GM21360 (cell line): ENCODE data around the gene HAX1.
A peak's percentile ranks its signal among the peaks of the same experiment; 100 is the strongest.
"Not testable (repeated sequence)": the region's sequence is repeated elsewhere in the genome, so short reads cannot be mapped to it uniquely, and the experiment has no call there.

Experiments
- ATAC-seq: cut with Tn5 transposase; IDR thresholded peaks from one replicate; pipeline ENCODE4 v1.9.1; 2021; ENCODE audit warnings: mild to moderate bottlenecking, moderate library complexity; ENCODE audit not compliant: unreplicated experiment

Gene HAX1

DNA sequence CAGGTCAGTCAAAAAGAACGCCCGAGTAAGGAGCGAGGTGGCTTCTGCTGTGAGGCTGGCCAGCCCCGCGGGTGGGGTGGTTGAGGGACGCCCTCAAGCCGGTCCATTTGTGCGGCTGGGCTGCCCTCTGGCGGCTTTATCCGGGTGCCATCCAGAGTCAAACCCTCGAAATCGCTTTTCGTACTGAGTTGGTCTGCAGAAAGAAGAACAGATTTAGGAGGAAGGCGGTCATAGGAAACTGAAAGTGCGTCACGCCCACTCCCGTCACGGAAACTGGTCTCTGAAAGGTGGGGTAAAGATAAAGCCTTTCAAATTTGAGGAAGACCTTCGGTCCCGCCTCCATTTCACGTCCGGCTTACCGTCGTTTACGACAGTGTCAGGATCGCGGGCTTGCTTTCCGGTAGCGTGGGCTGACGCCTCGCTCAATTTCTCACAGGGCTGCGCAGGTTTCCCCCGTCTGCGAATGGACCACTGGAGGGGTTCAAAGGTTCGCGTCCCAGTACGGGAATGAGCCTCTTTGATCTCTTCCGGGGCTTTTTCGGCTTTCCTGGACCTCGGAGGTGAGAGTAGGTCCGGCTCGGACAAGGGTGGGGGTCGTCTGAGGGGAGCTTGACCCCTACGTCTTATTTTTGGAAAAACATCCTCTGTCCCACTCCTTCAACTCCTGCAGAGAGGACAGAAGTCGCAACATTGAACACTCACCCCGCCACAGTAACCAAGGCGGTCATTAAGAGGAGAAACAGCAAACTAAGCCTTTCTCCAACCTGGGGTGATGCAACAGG lies at the start of gene HAX1:
HAX1 (plus strand) TSS at position 413 of the 782 bp plus-strand sequence; CDS start at position 508, 95 bp downstream.
- ATAC-seq: peak; percentile 80

DNA sequence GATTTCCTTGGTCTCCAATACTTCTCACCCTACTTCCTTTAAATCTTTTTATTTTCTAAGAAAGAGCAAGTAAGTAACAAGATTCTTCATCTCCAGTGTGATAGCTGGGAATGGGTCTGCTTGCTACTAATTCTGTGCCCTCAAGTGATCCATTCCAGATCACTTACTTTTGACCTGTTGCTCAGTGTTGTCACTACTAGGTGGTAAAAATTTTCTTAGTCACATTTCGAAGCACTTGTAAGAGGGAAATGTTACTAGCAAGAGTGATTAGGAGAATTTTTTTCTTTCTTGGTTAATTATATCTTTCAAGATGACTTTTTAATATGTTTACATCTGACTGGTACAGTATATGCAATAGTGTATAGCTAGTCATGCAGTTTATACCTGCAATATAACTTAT lies 49.5 kb upstream of the HAX1 start:
- ATAC-seq: no peak

DNA sequence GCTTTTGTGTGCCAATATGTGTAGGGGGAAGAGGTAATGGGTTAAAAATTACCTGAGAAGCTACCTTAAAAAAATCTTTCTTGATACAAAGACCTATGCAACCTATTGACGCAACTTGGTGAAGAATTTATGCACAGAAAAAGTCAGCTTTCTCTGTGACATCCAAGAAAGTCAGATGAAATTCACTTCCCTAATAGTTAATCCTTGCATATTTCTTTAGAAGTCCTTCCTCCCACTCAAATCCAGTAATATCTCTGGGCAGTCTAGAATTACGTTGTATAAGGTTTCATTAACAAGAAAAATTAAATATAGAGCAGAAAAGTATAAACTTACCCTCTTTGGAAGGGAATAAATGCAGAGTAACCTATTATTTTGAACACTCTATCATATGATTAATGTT lies 48.8 kb upstream of the HAX1 start:
- no peak for ATAC-seq

DNA sequence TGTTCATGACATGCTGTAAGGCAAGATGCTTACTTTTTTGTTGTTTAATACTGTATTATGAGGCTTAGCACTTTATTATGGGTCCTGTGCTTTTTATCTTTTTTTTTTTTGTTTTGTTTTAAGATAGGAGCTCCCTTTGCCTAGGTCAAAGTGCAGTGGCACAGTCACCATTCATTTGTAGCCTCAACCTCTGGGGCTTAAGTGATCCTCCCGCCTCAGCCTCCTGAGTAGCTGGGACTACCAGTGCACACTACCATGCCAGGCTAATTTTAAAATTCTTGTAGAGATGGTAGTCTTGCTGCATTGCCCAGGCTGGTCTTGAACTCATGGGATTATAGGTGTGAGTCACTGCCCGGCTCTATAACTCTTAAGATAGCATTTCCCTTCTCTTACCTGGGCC lies 47.1 kb upstream of the HAX1 start:
- no peak for ATAC-seq

DNA sequence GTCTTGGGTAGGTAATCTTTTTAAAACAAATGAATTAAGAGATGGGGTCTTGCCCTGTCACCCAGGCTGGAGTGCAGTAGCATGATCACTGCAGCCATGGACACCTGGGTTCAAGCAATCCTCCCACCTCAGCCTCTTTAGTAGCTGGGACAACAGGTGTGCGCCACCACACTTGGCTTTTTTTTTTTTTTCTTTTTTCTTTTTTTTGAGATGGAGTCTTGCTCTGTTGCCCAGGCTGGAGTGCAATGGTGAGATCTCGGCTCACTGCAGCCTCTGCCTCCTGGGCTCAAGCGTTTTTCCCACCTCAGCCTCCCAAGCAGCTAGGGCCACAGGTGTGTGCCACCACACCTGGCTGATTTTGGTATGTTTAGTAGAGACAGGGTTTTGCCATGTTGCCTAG lies 41.3 kb upstream of the HAX1 start:
- not testable (repeated sequence) for ATAC-seq

DNA sequence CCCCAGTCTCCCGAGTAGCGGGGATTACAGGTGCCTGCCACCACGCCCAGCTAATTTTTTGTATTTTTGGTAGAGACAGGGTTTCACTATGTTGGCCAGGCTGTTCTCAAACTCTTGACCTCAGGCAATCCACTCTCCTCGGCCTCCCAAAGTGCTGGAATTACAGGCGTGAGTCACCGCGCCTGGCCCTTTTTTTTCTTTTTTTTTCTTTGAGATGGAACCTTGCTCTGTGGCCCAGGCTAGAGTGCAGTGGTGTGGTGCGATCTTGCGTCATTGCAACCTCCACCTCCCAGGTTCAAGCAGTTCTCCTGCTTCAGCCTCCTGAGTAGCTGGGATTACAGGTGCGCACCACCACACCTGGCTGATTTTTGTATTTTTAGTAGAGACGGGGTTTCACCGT lies 39.3 kb upstream of the HAX1 start:
- ATAC-seq: not testable (repeated sequence)

DNA sequence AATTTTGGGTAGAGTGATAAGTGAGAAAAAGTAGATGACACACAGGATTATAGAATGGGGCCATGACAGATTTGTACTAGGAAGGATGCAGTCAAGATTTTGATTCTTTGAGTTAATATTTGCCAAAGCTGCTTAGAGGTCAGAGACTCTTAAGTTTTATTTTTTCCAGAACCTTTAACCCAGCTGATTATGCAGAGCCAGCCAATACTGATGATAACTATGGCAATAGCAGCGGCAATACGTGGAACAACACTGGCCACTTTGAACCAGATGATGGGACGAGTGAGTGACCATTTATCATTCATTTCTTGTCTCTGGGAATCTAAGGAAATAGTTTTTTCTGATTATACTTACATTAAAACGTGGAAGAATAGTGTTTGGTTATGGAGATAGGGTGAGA lies 35.6 kb upstream of the HAX1 start:
- no peak for ATAC-seq

DNA sequence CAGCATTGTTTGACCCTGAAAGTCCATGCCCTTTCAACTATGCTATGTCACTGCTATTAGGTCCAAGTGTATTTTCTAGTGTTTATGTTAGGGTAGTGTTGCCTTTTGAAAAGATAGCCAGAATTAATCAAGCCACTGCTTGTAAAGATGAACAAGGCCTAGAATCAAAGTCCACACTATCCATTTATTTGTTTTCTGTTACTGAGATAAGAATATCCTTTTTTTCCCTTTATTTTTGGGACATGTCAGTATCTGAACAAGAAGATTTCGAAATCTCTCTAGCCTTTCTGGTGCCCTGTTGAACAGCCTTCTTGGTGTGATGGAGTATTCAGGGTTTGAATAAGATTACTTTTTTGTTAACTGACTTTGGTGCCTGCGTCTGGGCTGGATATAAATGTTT lies 35.0 kb upstream of the HAX1 start:
- ATAC-seq: no peak

DNA sequence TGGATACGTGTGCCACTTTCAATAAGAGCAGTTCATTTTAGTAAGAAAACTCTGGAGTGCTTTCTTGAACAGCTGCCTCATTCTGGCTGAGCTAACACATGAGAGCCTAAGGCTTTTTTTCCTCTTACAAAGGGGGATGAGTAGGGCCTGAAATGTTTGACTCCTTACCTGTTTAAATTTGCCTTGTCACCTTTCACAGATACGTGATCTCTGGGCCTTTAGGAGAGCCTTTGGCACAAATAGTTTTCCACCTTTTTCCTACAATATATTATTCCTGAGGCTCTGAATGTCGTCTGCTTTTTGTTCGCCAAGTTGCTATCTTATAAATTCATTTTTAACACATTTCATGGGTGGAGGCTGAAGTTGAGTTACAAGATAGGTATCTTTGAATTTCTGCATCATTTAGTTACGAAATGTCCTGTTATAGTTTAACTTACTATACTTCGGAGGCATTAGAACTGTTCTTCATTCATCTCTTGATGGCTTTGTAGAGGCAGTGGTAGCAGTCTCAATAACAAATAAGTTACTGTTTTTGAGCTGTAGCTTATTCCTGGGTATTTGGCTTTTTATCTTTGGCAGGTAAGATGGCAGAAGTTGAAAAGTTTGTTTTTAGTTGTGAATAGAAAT lies 34.4 kb upstream of the HAX1 start:
- no peak for ATAC-seq

DNA sequence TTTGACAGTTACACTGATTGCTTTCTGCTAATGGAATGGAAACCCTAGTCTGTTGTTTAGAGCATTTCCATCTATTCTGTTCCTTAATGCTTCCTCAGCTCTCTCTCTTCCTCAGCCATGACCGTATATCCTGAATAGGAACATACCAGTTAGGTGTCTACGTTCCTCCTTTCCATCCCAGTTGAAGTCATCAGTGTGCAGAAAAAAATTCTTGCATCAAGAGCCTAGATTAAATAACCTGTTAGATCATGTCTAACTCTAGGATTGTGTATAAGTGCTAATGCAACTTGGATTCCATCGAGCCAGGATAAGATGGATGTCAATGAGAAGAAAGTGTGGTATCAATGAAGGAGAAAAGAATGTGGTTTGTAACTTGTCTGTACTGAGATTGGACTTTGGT lies 32.9 kb upstream of the HAX1 start:
- no peak for ATAC-seq

DNA sequence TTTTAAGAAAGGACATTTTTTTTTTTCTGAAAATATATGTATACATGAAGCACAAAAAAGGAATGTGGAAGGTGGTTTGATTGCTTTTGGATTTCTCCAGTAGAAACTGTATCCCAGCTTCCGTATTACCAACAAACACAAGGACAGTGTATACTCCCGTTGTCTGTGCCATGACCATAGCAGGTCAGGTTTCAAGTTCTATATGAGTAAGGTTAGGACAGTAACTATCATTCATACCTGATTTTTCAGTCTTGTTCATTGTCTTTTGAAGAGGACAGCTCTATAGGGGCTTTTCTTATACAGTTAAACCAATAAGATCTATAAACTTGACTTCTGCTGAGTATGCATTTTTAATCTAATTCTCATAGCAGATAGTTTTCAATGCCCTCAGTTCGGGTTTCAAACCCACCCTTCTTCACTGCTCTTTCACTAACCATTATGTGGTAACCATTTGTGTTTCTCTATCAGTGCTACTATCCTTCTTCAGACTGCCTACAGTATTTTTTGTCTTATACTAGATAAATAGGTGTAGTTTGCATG lies 32.1 kb upstream of the HAX1 start:
- no peak for ATAC-seq

DNA sequence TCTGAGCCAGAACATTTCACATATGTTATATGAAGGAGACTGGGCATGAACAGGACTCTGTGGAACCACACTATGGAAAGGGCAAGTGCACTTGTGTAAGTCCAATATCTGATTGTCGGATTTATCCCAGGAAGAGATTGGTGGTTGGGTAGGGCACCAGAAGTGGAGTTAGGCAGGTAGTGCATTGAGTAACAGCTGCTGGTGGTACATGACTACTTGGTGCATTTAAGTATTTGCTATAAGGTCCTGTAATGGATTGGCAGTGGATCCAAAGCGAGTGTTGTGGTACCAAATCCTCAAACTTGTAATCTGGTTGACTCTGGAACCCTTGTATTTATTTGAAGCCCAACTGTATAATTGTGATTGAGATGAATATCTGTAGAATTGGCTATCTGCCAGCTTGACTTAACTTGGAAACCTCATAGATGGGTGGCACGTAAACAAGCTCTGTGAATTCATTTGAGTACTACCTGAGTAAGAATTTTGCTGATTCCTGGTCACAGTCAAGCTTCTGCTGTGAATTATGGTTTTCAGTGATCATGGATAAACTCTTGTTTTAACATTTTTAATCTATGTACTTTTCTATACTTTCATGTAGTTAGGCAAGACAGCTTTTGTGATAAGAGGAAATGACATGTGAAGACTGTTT lies 30.6 kb upstream of the HAX1 start:
- no peak for ATAC-seq

DNA sequence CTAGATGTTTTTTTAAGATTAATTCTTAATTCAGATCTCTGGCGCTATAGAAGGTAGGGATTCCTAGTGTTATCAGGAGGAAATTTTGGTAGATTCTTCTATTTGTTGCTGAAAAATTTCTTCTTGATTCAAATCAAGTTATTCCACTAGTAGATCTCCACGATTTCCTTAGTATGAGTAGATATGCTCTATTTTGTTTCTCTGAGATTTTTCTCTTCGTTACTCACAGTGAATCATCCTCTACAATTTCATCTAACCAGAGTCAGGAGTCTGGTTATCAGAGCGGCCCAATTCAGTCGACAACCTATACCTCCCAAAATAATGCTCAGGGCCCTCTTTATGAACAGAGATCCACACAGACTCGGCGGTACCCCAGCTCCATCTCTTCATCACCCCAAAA lies 18.8 kb upstream of the HAX1 start:
- ATAC-seq: no peak

DNA sequence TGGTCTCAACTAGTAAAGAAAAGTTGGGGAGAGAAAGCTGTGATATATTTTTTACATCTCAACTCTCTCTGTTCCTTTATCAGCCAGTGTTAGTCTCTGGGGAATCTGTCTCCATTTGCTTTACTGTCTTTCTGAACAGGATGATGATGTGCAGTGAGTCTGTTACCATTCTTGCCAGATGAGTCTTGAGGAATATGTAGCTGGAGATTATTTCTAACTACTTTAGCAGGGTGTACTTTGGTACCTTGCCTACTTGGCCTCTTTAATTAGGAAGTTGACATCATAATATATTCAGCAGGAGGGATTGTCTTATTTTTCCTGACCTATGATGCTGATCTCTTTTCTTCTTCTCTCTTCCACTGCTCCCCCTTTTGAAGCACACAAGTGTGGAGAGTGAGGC lies 15.7 kb upstream of the HAX1 start:
- no peak for ATAC-seq

DNA sequence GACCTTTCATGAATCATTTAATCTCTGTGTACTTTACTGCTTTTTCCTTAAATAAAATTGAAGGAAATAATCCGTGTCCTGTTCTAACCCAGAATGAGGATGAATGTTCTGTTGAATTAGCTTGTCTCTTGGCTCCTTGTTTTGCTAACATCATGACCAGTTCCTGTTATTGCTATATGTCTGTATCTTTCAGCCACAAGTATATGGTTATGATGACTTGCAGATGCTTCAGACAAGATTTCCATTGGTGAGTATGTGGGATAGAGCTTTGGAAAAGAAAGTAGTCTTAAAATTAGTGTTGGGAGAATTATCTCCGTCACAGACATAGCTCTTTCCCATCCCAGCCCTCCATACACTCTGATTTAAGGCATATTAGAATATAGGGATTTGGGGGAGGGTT lies 13.6 kb upstream of the HAX1 start:
- no peak for ATAC-seq

DNA sequence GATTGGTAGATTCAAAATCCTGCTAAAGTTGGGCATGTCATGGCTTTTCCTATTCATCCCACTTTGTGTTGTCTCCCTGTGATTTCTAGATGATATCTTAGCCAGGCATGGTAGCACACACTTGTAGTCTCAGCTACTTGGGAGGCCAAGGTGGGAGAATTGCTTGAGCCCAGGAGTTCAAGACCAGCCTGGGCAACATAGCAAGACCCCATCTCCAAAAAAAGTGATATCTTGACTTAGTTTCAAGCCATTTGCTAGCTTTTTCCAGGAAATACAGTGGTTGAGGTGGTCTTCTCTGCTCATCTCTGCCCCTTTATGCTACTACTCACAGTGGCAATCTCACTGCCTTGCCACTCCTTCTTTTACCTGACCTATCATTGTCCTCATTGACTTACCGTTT lies 12.3 kb upstream of the HAX1 start:
- no peak for ATAC-seq

DNA sequence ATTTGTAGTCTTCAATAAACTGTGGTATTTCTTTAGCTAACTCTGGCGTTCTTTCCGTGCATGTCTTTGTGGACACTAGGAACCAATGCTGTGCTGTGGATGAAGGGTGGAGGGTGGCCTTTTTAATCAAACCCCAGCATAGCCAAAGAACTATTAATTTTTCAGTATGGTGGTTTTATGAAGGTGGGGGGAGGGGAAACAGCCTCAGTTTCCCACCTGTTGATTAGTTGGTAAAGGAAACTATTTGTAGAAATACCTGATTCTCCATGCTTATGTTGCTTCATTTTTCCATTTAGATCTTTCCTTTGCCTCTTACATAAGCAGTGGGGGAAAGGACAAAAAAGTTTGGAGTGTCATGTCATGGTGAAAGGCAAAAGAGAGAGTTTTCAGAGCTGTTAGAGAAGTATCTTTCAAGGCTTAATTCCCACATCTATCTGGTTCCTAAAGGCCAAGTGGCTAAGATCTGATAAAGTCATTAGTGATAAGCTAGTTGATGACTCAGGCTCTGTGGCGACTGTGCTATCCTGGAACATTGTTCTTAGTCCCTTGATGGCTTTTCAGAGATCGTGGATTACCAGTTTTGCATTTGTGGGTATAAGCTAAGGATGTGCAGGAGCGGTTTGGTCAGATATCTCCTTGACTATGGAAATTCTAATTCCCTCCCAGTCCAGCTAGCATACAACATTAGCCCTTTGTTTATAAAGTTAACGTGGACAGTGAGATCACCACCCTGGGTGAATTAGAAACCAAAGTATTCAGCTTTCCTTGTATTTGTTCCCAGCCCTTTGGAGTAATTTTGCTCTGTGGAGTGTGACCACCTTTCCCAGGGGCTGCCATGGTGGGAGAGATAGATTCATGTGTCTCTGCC lies 8.7 kb upstream of the HAX1 start:
- ATAC-seq: no peak

DNA sequence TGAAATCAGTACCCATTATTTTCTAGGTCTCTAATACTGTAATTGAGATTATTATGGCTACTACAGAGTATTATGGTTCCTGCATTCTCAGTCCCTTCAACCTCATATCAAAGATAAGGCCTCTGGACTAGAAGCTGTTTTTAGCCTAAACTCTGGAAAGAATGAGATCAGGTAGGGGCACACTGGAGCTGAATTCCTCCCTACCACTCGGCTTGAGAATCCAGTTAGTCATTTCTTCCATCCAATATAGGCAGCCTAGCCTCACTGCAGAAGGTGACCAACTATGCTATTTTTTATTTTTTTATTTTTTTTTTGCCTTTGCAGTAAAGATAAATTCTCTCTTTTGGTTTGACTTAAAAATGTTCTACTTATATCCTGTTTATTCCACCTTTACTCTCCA lies 8.0 kb upstream of the HAX1 start:
- no peak for ATAC-seq

DNA sequence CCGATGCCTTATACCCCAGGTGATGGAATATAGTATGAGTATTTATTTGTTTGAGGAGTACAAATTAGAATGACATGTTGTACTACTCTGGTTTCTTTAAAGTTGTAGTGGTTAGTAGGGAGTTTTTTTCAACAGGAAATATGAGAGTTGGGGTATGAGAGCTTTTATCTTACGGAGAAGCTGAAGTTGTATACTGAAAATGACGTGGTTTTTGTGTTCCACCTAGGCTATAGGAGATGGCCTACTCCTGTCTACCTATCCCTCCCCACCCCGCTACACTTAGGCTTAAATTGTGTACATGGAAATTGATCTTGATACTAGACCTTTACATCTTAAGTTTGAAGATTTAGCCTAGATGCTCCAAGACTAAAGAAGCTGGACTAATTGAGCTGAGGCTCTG lies 6.8 kb upstream of the HAX1 start:
- no peak for ATAC-seq

DNA sequence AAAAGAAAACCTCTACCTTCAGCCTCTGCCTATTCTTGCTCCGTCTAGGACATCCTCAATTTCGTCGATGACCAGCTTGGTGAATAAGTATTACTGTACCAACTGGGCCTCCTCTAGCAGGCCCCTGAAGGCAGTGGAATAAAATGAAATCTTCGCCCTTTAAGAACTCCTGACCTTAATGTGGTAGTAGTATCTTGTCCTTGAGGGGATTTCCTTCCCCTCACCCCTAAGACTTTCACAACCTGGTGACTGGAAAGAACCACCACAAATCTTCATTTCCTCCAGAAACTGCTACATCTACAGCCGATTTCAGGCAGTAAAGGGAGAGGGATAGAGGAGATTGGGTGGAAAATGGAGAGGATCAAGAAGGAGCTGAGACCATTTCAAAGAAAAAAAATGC lies 1.6 kb upstream of the HAX1 start:
- no peak for ATAC-seq

DNA sequence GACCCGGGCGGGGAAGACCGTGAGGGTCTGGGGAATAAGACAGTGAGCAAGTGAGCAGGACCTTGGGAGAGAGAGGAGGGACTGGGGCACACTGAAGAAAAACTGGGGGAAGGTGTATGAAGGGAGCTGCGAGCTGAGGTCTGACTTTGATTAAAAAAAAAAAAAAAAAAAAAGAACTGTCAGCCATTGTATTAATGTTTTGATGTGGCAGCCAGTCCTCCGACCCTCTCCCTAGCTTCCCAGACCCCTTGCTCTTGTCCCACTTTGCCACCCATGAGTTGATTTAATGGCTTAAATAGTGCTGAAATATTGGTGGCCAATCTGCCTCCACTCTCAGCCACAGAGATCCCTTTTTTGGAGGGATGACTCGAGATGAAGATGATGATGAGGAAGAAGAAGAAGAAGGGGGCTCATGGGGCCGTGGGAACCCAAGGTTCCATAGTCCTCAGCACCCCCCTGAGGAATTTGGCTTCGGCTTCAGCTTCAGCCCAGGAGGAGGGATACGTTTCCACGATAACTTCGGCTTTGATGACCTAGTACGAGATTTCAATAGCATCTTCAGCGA lies 652 bp downstream of the HAX1 start:
- ATAC-seq: no peak
